ENCODE results near the gene EN2.
A peak's percentile ranks its signal among the peaks of the same experiment; 100 is the strongest.
"Not testable (repeated sequence)": the region's sequence is repeated elsewhere in the genome, so short reads cannot be mapped to it uniquely, and the experiment has no call there.

EN2 gene

GRCh38 chr7:155431711-155432110 is 26.2 kb upstream of the EN2 start:
- no peaks in the 10 kb centered on the region for H3K4me1 Mint-ChIP-seq (ENCODE audit: low read depth)
- no peak overlapping the region for H3K27ac Mint-ChIP-seq
- peaks cover 15% of the 10 kb centered on the region for H3K27me3 Mint-ChIP-seq (ENCODE audit: low read depth)

GRCh38 chr7:155435110-155435509 is 22.8 kb upstream of the EN2 start:
- Mint-ChIP-seq H3K27ac (no peak overlapping the region), H3K9me3 (no peaks in the 10 kb centered on the region), H3K4me3 (no peak overlapping the region), H3K4me1 (ENCODE audit: low read depth) (no peaks in the 10 kb centered on the region), H3K36me3 (ENCODE audit: low read depth) (no peaks in the 10 kb centered on the region), H3K27me3 (ENCODE audit: low read depth) (peaks cover 15% of the 10 kb centered on the region)
- no peak for DNase-seq (ENCODE audit: low spot score)

More at GRCh38 chr7:155431711-155432110, 26.2 kb upstream of the EN2 start:
- H3K36me3 Mint-ChIP-seq (ENCODE audit: low read depth), result no peaks in the 10 kb centered on the region
- no peak for DNase-seq (ENCODE audit: low spot score)
- no peak overlapping the region for H3K4me3 Mint-ChIP-seq
- no peaks in the 10 kb centered on the region for H3K9me3 Mint-ChIP-seq

- H3K36me3 Mint-ChIP-seq (ENCODE audit: low read depth), result no peaks in the 10 kb centered on the region
- H3K4me3 Mint-ChIP-seq, result no peak overlapping the region
- no peak for DNase-seq (ENCODE audit: low spot score)
- H3K27ac Mint-ChIP-seq, result no peak overlapping the region
- peaks cover 15% of the 10 kb centered on the region for H3K27me3 Mint-ChIP-seq (ENCODE audit: low read depth)
- H3K4me1 Mint-ChIP-seq (ENCODE audit: low read depth), result no peaks in the 10 kb centered on the region
- H3K9me3 Mint-ChIP-seq, result no peaks in the 10 kb centered on the region
These were observed 20.1 kb upstream of the EN2 start for GRCh38 chr7:155437836-155438235.

GRCh38 chr7:155438777-155439176 is 19.2 kb upstream of the EN2 start:
- Mint-ChIP-seq H3K4me1 (ENCODE audit: low read depth) (no peaks in the 10 kb centered on the region), H3K27me3 (ENCODE audit: low read depth) (peaks cover 17% of the 10 kb centered on the region), H3K36me3 (ENCODE audit: low read depth) (no peaks in the 10 kb centered on the region), H3K27ac (no peak overlapping the region), H3K9me3 (no peaks in the 10 kb centered on the region), H3K4me3 (no peak overlapping the region)
- DNase-seq (ENCODE audit: low spot score), result no peak

- DNase-seq (ENCODE audit: low spot score), result no peak
- Mint-ChIP-seq H3K27ac (no peak overlapping the region), H3K9me3 (no peaks in the 10 kb centered on the region), H3K27me3 (ENCODE audit: low read depth) (peaks cover 21% of the 10 kb centered on the region), H3K4me3 (no peak overlapping the region), H3K36me3 (ENCODE audit: low read depth) (no peaks in the 10 kb centered on the region), H3K4me1 (ENCODE audit: low read depth) (no peaks in the 10 kb centered on the region)
These were observed 18.5 kb upstream of the EN2 start for GRCh38 chr7:155439311-155440017.

GRCh38 chr7:155440018-155440410 is 17.9 kb upstream of the EN2 start:
- Mint-ChIP-seq H3K9me3 (no peaks in the 10 kb centered on the region), H3K4me1 (ENCODE audit: low read depth) (no peaks in the 10 kb centered on the region), H3K27ac (no peak overlapping the region), H3K36me3 (ENCODE audit: low read depth) (no peaks in the 10 kb centered on the region), H3K27me3 (ENCODE audit: low read depth) (peaks cover 26% of the 10 kb centered on the region), H3K4me3 (no peak overlapping the region)
- DNase-seq (ENCODE audit: low spot score), result no peak

GRCh38 chr7:155441856-155442255 is 16.1 kb upstream of the EN2 start:
- H3K27me3 Mint-ChIP-seq (ENCODE audit: low read depth), result peaks cover 38% of the 10 kb centered on the region
- H3K27ac Mint-ChIP-seq, result no peak overlapping the region
- no peaks in the 10 kb centered on the region for H3K4me1 Mint-ChIP-seq (ENCODE audit: low read depth)
- H3K9me3 Mint-ChIP-seq, result no peaks in the 10 kb centered on the region
- no peak for DNase-seq (ENCODE audit: low spot score)
- H3K36me3 Mint-ChIP-seq (ENCODE audit: low read depth), result no peaks in the 10 kb centered on the region
- H3K4me3 Mint-ChIP-seq, result no peak overlapping the region

- Mint-ChIP-seq H3K27ac (no peak overlapping the region), H3K9me3 (no peaks in the 10 kb centered on the region), H3K4me3 (no peak overlapping the region), H3K4me1 (ENCODE audit: low read depth) (no peaks in the 10 kb centered on the region), H3K36me3 (ENCODE audit: low read depth) (no peaks in the 10 kb centered on the region), H3K27me3 (ENCODE audit: low read depth) (peaks cover 57% of the 10 kb centered on the region)
- no peak for DNase-seq (ENCODE audit: low spot score)
These were observed 13.2 kb upstream of the EN2 start for GRCh38 chr7:155444746-155445145.

GRCh38 chr7:155445606-155446005 is 12.3 kb upstream of the EN2 start:
- H3K36me3 Mint-ChIP-seq (ENCODE audit: low read depth), result not testable (repeated sequence)

GRCh38 chr7:155447603-155448002 is 10.3 kb upstream of the EN2 start:
- DNase-seq (ENCODE audit: low spot score), result no peak
- peaks cover 76% of the 10 kb centered on the region for H3K27me3 Mint-ChIP-seq (ENCODE audit: low read depth)
- H3K4me3 Mint-ChIP-seq, result no peak overlapping the region
- H3K9me3 Mint-ChIP-seq, result no peaks in the 10 kb centered on the region
- peak overlapping the region; percentile 4 for H3K27ac Mint-ChIP-seq
- no peaks in the 10 kb centered on the region for H3K36me3 Mint-ChIP-seq (ENCODE audit: low read depth)
- no peaks in the 10 kb centered on the region for H3K4me1 Mint-ChIP-seq (ENCODE audit: low read depth)

More at GRCh38 chr7:155445606-155446005, 12.3 kb upstream of the EN2 start:
- H3K4me1 Mint-ChIP-seq (ENCODE audit: low read depth); H3K4me3 Mint-ChIP-seq; H3K27ac Mint-ChIP-seq; DNase-seq (ENCODE audit: low spot score); H3K9me3 Mint-ChIP-seq: not testable (repeated sequence)
- H3K27me3 Mint-ChIP-seq (ENCODE audit: low read depth), result peaks cover 62% of the 10 kb centered on the region

GRCh38 chr7:155448632-155449007 is 9.3 kb upstream of the EN2 start:
- Mint-ChIP-seq H3K36me3 (ENCODE audit: low read depth) (no peaks in the 10 kb centered on the region), H3K27ac (no peak overlapping the region), H3K4me3 (no peak overlapping the region), H3K9me3 (no peaks in the 10 kb centered on the region), H3K4me1 (ENCODE audit: low read depth) (no peaks in the 10 kb centered on the region), H3K27me3 (ENCODE audit: low read depth) (peaks cover 76% of the 10 kb centered on the region)
- no peak for DNase-seq (ENCODE audit: low spot score)

- Mint-ChIP-seq H3K27me3 (ENCODE audit: low read depth) (peaks cover 73% of the 10 kb centered on the region), H3K9me3 (no peaks in the 10 kb centered on the region), H3K4me3 (no peak overlapping the region), H3K27ac (no peak overlapping the region), H3K36me3 (ENCODE audit: low read depth) (no peaks in the 10 kb centered on the region), H3K4me1 (ENCODE audit: low read depth) (no peaks in the 10 kb centered on the region)
- DNase-seq (ENCODE audit: low spot score), result no peak
These were observed 8.7 kb upstream of the EN2 start for GRCh38 chr7:155449008-155449868.

- H3K4me1 Mint-ChIP-seq (ENCODE audit: low read depth), result no peaks in the 10 kb centered on the region
- no peak overlapping the region for H3K4me3 Mint-ChIP-seq
- H3K27me3 Mint-ChIP-seq (ENCODE audit: low read depth), result peaks cover 76% of the 10 kb centered on the region
- no peak for DNase-seq (ENCODE audit: low spot score)
- no peaks in the 10 kb centered on the region for H3K36me3 Mint-ChIP-seq (ENCODE audit: low read depth)
- H3K27ac Mint-ChIP-seq, result no peak overlapping the region
- no peaks in the 10 kb centered on the region for H3K9me3 Mint-ChIP-seq
These were observed 7.9 kb upstream of the EN2 start for GRCh38 chr7:155449869-155450557.

GRCh38 chr7:155450558-155450969 is 7.4 kb upstream of the EN2 start:
- no peaks in the 10 kb centered on the region for H3K9me3 Mint-ChIP-seq

More at GRCh38 chr7:155450558-155450969, 7.4 kb upstream of the EN2 start:
- no peaks in the 10 kb centered on the region for H3K4me1 Mint-ChIP-seq (ENCODE audit: low read depth)
- H3K4me3 Mint-ChIP-seq, result no peak overlapping the region
- H3K27me3 Mint-ChIP-seq (ENCODE audit: low read depth), result peaks cover 77% of the 10 kb centered on the region
- H3K36me3 Mint-ChIP-seq (ENCODE audit: low read depth), result no peaks in the 10 kb centered on the region
- no peak for DNase-seq (ENCODE audit: low spot score)
- H3K27ac Mint-ChIP-seq, result no peak overlapping the region
